SK-N-SH treated with all-trans-retinoic acid at 6 μM for 48 hours (cell line): ENCODE measurements around the gene TMTC2.

Source experiments
- GLIS3 ChIP-seq: fragments of 250-450 bp; sonication (Bioruptor Pico); IDR thresholded peaks from 2 replicates; pipeline ENCODE4 v1.5.0; 2020; ENCODE audit warnings: mild to moderate bottlenecking, moderate library complexity
- TCF4 ChIP-seq: fragments of 250-450 bp; sonication (Bioruptor Pico); IDR thresholded peaks from 2 replicates; pipeline ENCODE4 v1.8.0; 2021; ENCODE audit warnings: mild to moderate bottlenecking, moderate library complexity, borderline replicate concordance
- TF ChIP-seq, protein P1 (sequence below): fragments of 250-450 bp; sonication (Bioruptor Pico); IDR thresholded peaks from 2 replicates; pipeline ENCODE4 v1.8.0; 2020; ENCODE audit warnings: mild to moderate bottlenecking, moderate library complexity, borderline replicate concordance

DNA sequence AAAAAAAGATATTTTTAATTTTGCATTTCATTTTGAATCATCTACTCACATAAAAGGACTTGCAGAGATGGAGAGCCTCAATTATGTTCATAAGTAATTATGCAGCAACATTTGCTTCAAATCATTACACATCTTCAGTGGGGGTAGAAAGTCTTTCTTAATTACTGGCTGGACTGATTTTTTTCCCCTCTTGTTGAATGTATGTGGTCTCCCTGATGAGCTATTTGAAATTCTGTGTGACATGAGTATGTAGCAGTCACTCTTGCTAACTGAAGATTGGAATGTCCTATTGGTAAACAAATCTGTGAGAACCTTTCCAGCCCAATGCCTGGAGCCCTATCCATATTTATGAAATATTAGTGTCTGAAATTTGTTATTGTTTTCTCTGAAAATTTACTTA, 139.8 kb downstream of the TMTC2 start:
- TF ChIP-seq TCF4: no peak
- TF ChIP-seq GLIS3 (CRISPR knock-in tag): no peak
- TF ChIP-seq, protein P1, sequence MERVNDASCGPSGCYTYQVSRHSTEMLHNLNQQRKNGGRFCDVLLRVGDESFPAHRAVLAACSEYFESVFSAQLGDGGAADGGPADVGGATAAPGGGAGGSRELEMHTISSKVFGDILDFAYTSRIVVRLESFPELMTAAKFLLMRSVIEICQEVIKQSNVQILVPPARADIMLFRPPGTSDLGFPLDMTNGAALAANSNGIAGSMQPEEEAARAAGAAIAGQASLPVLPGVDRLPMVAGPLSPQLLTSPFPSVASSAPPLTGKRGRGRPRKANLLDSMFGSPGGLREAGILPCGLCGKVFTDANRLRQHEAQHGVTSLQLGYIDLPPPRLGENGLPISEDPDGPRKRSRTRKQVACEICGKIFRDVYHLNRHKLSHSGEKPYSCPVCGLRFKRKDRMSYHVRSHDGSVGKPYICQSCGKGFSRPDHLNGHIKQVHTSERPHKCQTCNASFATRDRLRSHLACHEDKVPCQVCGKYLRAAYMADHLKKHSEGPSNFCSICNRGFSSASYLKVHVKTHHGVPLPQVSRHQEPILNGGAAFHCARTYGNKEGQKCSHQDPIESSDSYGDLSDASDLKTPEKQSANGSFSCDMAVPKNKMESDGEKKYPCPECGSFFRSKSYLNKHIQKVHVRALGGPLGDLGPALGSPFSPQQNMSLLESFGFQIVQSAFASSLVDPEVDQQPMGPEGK (CRISPR knock-in tag): no peak
